IPS DF 19.7 (cell line): ENCODE measurements around the gene TEDDM1.

ENCODE experiments used
- DNase-seq: peaks from one replicate; pipeline ENCODE4 v3.0.0-alpha.2; 2013; ENCODE audit warnings: low read depth, low spot score

Gene TEDDM1

DNA sequence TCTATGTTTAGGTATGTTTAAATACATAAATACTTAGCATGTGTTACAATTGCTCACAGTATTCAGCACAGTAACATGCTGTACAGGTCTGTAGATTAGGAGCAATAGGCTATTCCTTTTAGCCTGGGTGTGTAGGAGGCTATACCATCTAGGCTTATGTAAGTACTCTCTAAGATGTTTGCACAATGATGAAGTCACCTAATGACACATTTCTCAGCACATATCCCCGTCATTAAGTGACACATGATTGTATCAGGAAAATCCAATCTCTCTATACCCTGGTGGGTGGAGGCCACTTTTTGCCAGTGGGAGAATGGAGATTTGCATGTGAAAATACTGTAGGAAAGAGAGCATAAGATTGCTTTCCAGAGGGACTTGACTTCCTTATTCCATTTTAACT is 5.5 kb upstream of the TEDDM1 start:
- no peak for DNase-seq

DNA sequence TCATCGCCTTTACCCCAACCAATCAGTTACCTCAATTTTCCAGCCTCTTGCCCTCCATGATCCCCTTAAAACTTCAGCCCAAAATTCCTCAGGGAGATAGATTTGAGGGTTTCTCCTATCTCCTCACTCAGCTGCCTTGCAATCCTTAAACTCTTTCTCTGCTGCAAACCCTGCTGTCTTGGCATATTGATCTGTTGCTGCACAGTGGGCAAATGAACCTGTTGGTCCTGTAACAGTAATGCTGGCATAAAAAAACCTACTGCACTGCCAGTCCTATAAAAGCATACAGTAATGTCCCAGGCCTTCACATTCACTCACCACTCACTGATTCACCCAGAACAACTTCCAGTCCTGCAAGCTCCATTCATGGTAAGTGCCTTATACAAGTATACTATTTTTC is 5.1 kb upstream of the TEDDM1 start:
- no peak for DNase-seq

DNA sequence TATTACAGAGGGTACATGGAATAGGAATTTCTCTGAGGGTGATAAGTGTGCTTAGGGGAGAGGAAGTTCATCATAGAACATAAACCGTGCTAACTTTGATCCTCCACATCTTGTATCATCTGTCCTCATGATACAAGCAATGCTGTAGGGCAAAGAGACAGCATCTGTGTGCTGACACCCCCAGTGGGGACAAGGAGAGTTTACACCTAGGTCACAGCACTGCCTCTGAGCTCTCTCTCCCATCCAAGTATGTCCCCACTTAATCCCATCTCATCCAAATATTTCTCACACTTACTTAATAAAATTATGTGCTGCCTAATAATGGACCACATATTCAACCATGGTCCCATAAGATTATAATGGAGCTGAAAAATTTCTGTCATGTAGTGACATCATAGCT is 4.3 kb upstream of the TEDDM1 start:
- no peak for DNase-seq

DNA sequence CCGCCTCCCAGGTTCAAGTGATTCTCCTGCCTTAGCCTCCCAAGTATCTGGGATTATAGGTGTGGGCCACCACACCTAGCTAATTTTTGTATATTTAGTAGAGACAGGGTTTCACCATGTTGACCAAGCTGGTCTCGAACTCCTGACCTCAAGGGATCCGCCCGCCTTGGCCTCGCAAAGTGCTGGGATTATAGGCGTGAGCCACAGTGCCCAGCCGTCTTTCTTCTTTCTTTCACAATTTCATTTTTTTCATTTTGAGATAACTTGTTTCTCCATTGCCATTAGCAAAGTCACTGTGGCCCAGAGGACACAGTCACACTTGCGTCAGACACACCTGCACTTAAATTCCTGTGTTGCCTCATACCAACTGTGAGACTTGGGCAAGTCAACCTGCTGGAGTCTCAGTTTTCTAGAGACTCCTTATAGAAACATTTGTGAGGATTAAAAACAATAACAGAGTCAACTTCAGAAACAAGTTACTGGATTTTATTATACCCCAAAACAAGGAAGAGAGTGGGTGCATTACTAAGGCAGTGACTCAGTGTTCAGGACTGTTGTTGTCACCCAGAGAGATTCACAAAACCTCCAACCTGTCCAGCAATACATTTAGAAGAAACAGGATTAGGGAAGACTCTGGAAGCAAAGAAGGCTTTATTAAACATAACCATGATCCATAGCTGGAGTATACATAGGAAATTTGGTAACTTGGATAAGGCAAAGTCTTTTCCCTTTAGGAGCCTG is 2.6 kb downstream of the TEDDM1 start:
- no peak for DNase-seq

DNA sequence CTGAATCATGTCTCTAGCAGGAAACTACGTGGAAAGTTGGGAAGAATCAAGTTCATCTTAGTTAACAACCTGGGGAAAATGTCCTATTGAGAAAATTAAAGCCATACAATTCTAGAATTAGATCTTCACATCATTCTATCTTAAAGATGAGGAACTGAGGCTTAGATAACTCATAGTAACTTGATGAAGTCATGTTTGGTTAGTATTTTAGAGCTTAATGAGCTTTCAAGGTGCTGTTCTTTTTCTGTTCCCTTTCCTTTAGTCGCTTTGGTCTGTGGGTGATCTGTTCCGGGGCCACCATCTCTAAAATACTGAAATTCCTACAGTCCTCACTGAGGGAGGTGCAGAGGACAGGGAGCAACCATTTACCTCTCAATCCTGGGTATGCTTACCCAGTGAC is 4.6 kb downstream of the TEDDM1 start:
- no peak for DNase-seq

DNA sequence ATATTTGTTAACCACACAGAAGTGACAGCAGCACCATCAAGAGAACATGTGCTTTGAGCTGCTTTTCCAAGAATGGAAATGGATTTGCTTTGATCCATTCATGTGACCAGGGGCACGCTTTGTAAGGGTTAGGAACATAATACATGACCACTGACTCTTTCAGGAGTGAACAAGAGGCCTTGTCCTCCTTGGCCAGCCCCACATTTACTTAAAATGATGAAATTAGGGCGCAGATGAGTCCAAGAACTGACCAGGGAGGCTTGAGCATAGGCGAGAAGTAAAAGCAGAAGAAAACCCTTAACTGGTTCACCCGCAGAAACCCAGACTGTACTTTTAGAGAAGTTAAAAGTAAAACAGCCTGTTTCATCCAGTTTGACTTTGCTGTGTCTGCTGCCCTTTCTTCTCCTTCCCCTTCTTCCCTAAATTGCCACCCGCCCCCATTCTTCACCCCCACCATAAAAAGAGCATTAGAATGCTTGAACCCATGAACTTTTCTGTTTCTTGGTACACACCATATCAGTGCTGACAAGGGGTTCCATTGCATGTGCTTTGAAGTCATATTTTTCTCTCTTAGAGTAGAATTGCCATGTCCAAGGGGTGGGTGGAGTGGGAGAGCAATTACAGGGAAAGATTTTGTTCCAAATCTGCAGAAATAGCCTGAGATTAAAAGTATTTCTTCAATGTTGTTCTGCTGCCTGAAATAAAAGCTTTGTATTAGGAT is 6.3 kb downstream of the TEDDM1 start:
- DNase-seq: no peak

DNA sequence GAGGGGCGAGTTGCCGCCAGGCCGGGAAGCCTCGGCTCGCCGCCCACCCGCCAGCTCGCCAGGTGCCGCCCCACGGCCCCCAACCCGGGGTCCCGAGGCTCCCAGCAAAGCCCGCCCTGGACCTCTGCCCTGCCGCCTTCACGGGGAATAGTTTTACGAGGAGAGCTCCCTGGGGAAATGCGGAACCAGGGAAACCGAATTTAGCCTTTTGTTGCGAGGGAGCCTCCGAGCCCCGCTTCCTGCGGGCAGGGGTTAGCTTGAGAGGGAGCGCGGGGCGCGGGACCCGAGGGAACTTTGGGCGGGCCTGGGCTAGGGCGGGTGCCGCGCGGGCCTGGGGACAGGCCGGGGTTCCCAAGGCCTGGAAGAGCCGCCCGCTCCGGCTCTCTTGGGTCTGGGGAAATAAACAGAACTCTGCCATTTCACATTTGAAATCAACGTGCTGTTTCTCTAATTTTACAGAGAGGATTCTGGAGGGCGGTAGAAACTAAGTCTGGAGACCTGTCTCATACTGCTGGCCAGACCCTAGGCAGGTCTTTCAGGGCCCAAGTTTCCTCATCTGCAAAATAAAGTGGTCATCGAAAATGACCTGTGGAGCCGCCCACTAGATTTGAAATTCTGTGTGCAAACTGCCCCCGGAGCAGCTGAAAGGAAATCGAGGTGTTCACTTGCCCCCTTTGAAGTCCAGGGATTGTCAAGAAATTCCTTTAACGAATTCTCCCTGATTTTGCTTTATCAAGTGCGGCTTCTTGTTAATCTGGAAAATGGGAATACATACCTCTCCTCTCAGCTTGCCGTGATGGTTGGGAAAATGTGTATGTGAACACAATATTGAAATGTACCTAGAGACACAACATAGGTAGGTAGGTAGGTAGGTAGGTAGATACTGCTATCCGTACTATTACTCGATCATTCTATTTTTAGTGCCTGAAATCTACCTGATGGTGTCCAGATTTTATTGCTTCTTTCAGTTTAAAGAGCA is 8.1 kb downstream of the TEDDM1 start:
- DNase-seq: no peak

DNA sequence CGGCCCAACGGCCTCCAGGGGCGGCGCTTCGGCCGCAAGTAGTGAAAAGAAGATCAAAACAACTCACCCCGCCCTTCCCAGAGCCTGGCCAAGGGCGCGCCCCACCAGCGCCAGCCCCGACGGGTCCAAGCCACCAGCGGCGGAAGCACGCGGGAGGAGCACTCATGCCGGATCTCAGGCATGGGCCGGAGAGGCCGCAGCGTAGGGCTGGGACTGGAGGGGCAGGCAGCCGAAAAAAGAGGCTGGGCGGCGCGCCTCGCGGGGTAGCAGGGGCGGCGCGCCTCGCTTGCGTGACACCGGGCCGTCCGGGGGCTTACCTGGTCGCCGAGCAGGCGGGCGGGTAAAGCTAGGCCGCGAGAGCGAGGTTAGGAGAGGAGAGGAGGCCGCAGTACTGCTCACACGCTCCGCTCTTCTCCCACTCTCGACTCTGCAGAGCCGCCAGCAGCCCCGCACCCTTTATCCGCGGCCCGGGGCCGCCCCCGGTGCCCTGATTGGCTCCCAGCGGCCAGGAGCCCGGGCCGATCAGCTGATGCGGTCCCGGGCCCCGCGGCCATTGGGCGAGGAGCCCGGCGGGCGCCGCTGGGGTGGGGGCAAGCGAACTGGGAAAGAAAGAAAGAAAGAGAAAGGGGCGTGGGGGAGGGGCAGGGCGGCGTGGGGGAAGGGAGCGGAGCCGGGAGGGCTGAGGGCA is 9.0 kb downstream of the TEDDM1 start, which contains the start of gene GLUL:
Gene GLUL, minus strand, starts transcription at position 429 of the 688 bp plus-strand sequence. CDS start 3,053 bp downstream, outside the sequence.
- DNase-seq: peak; percentile 72

DNA sequence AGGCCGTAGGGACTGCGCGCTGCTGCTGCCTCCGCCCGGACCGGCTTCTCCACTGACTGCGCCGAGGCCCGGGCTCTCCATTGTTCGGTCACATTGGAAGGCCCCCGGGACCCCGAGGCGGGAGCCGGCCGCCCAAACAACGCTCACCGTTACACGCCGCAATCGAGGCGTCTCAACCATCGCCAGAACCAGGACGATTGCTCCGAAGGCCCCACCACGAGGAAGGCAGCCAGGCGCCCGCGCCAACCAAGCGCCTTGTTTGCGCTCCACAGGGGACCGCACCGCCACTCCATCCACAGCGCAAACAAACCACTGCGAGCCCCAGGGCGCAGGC is 9.5 kb downstream of the TEDDM1 start:
- no peak for DNase-seq

DNA sequence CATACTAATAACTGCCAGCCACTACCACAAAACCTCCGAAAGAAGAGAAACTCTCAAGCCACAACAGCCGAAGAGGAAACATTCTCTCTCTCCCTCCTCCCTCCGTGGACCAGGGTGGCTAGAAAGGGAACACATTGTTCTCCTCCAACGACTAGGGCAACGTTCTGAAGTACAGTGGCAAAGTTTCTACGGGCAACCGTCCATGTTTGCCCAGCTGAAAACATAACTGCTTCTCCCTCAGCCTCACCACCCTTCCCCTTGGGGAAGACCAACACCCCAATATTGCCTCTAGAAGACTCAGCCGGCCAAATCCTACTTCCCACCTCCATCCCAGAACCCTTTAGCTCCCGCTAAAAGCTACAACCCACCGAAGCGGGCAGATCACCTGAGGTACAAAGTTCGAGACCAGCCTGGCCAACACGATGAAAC is 10.8 kb downstream of the TEDDM1 start:
- no peak for DNase-seq

DNA sequence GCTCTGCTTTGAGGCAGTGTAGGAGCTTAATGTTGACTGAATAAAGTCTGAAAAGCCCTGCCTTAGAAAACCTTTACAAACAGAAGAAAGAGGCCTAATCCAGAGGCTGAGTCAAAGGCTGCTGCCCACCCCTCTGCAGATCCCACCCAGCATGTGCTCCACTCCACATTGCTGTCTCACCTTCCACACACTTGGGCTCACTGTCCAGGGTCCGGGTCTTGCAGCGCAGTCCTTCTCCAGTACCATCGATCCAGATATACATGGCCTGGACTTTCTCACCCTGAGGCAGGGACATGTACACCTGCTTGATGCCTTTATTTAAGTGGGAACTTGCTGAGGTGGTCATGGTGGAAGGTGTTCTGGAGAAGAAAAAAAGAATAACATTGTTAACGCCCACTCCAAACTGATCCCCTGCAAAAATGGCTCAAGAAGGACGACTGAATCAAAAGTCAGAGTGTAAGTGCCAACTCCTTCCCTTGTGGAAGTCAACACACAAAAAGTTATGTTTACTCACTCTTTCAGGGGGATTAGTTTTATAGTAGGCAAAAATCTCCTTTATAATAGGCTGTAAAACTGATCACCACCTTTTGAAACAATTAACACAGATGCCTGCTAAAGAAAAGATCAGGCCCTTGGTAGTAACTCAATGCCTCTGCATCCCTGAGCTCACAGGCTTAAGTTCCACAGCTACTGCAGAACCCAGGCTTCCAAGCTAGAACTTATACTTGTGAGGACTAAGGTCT is 11.9 kb downstream of the TEDDM1 start:
- DNase-seq: no peak

DNA sequence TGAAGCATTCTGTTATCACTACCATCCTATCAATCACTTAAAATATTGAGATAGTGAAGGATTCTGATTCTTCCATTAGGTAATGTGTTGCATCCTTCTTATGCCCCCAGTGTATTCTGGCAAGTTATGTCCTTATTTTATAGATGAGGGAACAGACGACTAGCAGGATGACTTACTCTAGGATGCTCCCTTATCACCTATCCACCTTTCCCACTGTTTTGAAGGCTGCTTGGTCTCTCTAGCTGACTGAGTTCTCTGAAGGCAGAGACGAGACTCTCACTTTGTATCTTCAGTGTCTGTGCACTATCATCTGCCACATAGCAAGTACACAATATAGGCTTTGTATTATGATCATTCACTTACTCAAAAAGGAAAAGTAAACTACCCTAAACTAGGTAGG is 12.9 kb downstream of the TEDDM1 start:
- DNase-seq: no peak

DNA sequence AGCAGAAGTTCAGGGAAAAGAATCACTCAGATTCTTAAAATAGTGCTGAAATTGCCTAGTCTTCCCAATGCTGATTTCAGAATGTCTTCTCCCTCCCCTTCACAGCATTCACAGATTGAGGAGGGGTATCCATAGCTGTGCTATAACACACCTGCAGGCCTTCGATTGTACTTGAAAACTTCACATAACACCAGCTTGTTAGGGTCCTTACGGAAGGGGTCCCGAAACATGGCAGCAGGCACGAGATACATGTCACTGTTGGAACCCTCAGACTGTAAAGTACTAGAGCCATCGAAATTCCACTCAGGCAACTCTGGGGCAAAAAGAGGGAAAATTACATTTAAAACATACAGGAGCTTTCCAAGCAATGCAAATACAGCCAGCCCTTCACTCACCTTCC is 13.5 kb downstream of the TEDDM1 start:
- no peak for DNase-seq

DNA sequence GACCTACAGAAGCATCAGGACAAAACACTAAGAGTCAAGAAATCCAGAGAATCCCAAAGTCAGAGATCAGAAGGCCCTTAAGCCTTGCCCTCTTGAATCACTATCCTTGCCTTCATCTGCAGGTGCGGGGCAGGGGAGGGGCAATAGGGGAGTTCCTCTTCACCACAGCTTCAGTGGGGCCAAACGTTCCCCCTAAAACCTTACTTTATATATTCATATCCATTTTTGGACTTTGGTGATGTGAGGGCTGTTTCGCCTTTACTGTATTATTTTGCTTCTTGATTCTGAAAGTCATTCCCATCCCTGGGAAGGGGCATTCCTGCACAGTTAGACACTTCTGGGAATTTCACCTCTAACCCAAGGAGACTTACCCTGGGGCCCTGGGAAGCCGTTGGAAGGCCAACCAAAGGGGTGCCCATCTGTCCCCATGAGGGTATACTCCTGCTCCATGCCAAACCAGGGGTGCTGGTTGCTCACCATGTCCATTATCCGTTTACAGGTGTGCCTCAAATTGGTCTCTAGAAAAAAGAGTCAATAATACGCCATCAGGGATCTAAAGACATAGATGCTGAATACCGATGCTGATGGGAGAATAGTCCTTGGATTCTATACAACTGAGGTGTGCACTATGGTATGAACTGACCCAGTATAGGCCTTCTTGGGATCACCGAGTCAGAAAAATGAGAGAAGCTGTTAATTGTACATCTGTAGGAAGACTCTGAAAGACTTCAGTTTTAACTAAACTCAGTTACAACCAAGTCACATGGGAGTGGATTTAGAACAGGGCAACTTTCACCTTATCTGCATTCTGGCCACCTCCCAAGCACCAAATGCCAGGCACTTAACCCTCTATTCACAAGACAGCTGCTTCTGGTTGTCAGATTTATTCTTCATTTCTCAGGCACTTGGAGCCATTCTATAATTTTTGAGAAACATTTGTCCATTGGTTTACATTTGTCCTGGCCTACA is 14.3 kb downstream of the TEDDM1 start:
- no peak for DNase-seq

DNA sequence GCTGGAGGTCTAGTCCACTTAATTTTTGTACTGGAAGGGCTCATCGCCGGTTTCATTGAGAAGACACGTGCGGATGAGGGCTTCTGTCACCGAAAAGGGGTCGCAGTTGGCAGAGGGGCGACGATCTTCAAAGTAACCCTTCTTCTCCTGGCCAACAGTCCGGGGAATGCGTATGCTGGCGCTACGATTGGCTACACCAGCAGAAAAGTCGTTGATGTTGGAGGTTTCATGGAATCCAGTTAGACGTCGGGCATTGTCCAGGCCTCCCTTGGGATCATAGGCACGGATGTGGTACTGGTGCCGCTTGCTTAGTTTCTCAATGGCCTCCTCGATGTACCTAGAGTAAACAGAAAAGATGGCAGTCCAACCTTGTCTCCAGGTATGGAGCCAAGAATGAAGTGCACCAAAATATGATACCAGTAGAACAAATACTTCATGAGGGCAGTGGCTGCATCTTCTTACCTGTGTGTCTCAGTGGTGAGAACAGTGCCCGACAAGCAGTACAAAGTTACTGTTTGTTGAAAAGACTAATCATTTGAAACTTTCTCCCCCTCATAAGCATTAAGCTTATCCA is 16.0 kb downstream of the TEDDM1 start:
- DNase-seq: no peak

DNA sequence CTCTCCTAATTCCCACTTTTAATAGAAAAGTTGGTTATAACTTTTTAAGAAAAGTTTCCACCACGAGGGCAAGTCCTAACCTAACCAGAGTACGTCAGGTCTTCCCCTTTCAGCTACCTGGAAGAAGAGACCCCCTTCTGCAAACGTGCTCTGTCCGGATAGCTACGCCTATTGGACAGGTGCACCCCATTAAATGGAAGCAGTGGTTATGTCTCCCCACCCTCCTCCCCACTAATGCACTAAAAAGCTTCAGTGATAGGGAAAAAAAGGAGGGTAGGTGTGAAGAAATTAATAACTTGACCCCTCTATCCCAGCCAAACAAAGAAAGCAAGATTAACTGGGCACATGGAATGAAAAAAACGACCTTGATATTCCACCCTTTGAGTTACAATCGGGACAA is 16.5 kb downstream of the TEDDM1 start:
- DNase-seq: no peak

DNA sequence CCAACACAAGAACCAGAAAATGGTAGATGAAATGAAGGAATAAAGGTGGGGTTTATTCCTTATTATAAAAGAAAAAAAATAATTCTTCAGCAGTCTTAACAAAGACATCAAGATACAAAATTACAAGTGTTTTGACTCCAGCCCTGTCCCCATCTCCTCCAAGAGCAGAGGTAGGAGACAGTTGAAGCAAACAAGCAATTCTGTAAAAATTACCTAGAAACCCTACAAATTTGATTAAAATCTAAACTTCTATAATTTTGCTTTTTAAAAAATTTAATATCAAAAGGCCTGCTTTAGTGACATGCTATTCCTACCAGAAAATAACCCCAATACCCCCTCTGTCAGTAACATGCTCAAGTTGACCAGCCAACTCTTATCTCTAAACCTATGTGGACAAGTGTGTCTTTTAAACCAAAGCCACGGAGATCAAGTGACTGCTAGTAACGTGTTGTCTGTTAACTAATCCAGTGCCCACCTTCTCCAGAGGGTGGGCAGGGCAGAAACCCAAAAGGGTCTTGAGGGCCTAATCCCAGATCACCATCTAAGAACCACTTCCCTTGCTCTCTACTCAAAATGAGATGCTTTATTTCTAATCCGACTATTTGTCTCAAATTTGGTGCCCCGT is 17.3 kb downstream of the TEDDM1 start:
- no peak for DNase-seq

DNA sequence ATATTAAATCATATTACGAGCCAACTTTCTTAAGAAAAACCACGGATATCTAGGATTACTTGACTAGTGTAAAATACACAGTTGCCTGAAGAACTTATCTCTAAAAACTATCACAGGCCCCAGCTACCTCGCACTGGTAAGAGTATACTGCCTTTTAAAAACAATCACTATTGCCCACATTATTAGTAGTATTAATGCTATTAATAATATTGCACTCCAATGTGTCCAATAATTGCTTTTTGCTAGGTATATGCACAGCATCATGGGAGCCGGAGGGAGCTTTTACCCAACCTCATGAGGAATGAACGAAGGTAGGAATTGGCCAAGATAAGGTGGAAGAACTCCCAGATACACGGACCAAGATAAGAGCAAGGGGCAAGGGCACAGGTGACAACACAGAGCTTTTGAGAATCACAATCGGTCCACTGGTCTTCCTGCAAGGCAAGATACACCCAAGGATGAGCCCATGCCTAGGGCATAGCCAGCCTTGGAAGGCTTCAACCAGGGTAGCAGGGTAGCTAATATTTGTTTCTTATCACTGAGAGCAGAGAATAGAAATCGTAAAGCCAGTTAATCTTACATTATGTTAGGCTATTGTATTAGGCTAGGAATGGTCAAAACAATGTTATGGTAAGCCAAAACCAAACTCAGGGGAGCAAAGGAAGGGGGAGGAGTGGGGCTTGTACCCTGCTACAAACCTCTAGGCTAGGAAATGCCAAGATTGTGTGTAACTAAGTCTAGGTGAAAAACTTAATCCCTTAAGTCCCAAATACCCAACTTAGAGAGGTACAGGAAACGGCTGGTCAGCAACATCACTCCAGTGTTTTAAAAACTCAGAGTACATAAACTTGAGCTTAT is 18.3 kb downstream of the TEDDM1 start:
- no peak for DNase-seq
